Astrocyte of the spinal cord (primary cell): ENCODE results near the gene LHCGR.

Source experiments
- DNase-seq: peaks from one replicate; pipeline ENCODE4 v3.0.0; 2011; ENCODE audit warnings: low read depth, low spot score
- H3K4me3 ChIP-seq: 2 replicates; pipeline ENCODE4 v1.5.1; 2011; ENCODE audit warnings: low read depth, mild to moderate bottlenecking, low read length, moderate library complexity
- in situ Hi-C: cut with HindIII; loops from 2 replicates; pipeline ENCODE4 v1.10.0; 2017; ENCODE audit warnings: low sequenced_read_pairs
- TF ChIP-seq, protein P1 (sequence below): IDR thresholded peaks from 2 replicates; pipeline ENCODE4 v1.5.1; 2012; ENCODE audit warnings: low read depth, mild to moderate bottlenecking, low read length, inconsistent platforms

LHCGR gene

DNA sequence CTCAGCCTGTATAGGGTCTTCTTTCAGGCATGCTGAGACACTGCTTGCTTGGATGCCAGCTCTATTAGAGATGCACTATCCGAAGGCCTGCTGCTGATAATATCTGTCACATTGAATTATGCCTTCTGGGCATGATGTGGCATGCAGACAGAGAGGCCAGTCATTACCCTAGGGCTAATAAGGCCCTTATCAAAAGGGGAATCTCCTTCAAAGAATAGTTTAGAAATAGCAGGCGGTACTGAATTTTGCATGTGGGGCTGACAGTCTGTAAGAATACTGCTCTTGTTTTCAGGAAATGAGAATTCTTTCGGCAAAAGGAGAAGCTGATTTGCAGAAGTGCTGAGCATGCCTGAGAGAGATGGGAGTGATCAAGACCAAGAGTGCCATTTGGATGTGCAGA, 13.1 kb upstream of the LHCGR start:
- TF ChIP-seq, protein P1, sequence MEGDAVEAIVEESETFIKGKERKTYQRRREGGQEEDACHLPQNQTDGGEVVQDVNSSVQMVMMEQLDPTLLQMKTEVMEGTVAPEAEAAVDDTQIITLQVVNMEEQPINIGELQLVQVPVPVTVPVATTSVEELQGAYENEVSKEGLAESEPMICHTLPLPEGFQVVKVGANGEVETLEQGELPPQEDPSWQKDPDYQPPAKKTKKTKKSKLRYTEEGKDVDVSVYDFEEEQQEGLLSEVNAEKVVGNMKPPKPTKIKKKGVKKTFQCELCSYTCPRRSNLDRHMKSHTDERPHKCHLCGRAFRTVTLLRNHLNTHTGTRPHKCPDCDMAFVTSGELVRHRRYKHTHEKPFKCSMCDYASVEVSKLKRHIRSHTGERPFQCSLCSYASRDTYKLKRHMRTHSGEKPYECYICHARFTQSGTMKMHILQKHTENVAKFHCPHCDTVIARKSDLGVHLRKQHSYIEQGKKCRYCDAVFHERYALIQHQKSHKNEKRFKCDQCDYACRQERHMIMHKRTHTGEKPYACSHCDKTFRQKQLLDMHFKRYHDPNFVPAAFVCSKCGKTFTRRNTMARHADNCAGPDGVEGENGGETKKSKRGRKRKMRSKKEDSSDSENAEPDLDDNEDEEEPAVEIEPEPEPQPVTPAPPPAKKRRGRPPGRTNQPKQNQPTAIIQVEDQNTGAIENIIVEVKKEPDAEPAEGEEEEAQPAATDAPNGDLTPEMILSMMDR, result no peak
- no peak for DNase-seq
- in situ Hi-C loops, result no loop called here
- no peak overlapping the region for H3K4me3 ChIP-seq

DNA sequence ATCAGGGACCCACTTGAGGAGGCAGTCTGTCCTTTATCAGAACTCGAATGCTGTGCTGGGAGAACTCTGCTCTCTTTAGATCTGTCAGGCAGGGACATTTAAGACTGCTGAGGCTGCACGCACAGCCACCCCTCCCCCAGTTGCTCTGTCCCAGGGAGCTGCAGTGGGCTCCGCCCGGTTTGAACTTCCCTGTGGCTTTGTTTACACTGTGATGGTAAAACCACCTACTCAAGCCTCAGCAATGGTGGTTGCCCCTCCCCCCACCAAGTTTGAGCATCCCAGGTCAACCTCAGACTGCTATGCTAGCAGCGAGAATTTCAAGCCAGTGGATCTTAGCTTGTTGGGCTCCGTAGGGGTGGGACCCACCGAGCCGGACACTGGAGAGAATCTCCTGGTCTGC, 11.8 kb upstream of the LHCGR start:
- no peak for DNase-seq
- TF ChIP-seq, protein P1, result no peak
- in situ Hi-C loops, result no loop called here
- no peak overlapping the region for H3K4me3 ChIP-seq

DNA sequence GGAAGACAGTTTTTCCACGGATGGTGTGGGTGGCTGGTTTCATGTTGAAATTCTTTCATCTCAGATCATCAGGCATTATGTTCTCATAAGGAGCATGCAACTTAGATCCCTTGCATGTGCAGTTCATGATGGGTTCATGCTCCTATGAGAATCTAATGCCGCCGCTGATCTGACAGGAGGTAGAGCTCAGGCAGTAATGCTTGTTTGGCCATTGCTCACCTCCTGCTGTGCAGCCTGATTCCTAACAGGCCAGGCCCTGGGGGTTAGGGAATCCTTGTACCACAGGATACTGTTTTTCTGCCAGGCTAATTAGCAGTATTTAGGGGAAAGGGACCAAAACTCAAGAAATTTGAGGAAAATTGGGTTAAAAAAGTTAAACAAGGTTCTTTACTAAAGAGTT, 5.3 kb upstream of the LHCGR start:
- H3K4me3 ChIP-seq, result no peak overlapping the region
- no peak for DNase-seq
- TF ChIP-seq, protein P1, result no peak
- in situ Hi-C loops, result no loop called here

DNA sequence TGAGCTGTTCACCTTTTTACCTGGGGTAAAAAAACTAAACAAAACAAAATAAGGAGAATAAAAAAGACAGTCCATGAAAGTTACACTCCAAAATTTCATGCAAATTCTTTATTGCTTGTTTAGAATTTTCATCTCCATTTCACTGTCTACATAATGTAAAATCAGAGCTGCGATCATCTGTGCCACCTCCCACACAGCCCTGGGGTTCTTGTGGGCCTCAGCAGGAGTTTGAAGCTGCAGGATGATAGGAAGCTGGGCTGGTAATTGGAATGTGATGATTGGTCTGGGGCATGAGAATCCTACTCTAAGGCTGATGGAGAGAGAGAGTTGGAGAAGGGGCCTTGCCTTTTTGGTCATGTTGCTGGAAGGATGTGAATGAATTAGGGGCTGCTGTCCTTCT, 4.2 kb upstream of the LHCGR start:
- in situ Hi-C loops, result no loop called here
- H3K4me3 ChIP-seq, result no peak overlapping the region
- DNase-seq, result no peak
- TF ChIP-seq, protein P1, result no peak

DNA sequence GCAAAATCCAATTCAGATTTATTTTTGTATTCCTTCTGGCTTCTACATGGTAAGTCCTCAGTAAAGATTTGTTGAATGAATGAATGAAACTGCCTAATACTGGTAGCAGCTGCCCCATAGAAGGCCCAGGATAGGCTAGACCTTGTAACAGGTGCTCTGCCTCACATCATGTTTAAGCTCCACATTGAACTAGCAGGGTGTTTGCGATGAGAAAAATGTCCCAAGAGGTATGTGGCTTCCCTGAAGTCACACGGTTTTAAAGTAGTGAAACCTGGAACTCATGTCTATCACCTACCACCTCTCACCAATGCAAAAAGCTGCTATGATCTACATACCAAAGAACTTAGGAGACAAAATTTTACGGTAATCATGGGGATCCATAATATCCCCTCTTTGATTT, 765 bp upstream of the LHCGR start:
- in situ Hi-C loops, result no loop called here
- no peak for DNase-seq
- no peak overlapping the region for H3K4me3 ChIP-seq
- TF ChIP-seq, protein P1, result no peak

DNA sequence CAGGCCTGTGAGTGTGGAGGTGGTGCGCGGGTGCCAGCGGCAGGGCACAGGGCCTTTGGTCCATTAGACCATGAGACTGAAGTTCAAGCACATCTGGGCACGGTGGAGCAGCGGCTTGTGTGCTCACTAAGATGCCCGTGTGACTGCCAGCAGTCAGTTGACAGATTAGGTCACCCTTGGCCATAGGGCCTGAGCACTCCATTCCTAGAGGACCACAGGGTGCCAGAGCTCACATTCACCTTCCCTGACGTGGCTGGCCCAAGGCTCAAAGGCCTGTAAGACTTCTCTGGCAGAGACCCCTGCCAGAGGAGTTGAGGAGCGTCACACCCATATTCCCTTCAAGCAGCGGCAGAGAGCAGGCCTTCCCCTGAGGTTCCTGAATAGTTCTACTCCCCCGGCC, 650 bp downstream of the LHCGR start:
- TF ChIP-seq, protein P1, result no peak
- DNase-seq, result no peak
- H3K4me3 ChIP-seq, result no peak overlapping the region
- in situ Hi-C loops, result no loop called here

DNA sequence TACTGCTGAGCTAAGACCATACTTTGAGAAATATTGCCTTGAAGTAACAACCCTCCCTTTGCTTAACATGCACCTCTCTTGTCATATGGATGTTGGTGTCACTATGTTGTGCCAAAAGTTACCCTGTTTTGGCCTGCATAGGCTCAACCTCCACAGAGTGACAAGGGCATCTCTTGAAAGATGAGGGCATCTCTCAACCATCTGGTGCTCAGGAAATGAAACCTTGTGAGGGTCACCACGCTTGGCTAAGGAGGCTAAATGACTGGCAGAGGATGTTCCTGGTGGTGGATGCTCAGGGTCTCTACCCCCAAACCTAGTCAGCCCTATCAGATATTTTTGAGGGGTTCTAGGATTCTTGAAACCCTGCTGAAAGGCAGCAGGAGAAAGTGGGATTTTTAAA, 2.3 kb downstream of the LHCGR start:
- DNase-seq, result no peak
- H3K4me3 ChIP-seq, result no peak overlapping the region
- in situ Hi-C loops, result no loop called here
- TF ChIP-seq, protein P1, result no peak
